GM21717 (cell line): Measurements from ENCODE around the gene CCDC183.
"Not testable (repeated sequence)": the region's sequence is repeated elsewhere in the genome, so short reads cannot be mapped to it uniquely, and the experiment has no call there.

Experiments
- ATAC-seq: cut with Tn5 transposase; IDR thresholded peaks from one replicate; pipeline ENCODE4 v1.9.1; 2021; ENCODE audit warnings: mild to moderate bottlenecking, moderate library complexity; ENCODE audit not compliant: unreplicated experiment

The CCDC183 gene

GRCh38 chr9:136823136-136824046 is 27.3 kb downstream of the CCDC183 start:
- no peak for ATAC-seq

DNA sequence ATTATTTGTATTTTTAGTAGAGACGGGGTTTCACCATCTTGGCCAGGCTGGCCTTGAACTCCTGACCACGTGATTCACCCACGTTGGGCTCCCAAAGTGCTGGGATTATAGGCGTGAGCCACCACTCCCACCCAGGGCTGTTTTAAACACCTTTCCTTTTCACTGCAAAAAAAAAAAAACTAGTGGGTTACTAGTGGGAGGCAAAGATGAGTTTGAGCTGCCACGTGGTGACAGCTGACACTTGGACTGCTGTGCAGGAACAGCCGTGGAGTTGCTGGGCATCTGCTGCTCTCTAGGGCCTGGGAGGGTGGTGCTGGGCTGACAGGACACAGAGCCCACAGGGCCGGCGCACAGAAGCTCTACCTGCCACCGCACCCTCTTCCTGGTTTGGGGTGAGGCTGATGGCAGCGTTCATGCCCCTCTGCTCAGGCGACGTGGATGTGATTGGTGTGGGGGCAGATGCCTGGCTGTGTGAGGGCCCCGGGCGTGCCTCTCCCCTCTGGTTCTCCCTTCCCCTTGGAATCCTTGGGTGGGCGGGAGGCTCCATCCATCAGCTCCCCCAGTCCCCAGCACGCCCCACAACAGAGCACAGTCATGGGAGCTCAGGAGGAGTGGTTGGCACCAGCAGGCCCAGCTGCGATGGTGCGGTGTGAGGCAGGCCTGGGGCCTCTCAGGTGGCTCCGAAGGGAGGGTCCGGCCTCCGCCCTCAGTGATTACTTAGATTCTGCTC is 28.5 kb downstream of the CCDC183 start:
- no peak for ATAC-seq

GRCh38 chr9:136825295-136826187 is 29.4 kb downstream of the CCDC183 start:
- no peak for ATAC-seq

GRCh38 chr9:136826188-136826541 is 30.0 kb downstream of the CCDC183 start:
- ATAC-seq: no peak

- ATAC-seq: no peak
Observed at GRCh38 chr9:136826703-136827582, 30.8 kb downstream of the CCDC183 start.

- no peak for ATAC-seq
Observed at GRCh38 chr9:136827794-136828473, 31.8 kb downstream of the CCDC183 start.

DNA sequence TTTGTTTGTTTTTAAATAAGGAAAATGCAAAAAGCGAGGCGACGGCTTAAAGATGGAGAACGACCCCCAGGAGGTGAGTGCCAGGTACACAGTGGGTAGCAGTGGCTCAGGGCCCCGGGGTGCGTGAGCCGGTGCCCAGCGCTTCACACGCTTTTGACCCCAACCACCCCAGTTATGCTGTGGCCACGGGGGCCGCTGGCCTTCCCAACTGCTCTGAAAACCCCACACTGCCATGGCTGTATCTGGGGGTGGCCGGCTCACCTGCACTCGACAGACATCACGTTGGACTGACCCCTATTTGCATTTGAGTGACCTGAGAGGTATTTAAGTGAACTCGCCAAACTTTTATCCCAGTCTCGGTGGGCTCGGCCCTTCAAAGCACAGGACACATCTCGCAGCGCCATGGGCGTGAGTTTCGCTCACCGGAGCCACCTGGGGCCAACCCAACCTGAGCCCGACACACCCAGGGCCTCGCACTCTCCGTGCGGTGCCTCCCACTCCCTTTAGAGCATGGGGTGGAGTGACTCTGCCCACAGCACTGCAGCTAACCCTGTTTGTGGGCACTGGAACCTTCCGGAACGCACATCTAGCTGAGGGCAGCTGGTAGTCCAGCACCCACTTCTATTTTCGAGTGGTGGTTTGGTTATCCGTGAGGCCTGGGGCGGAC is 32.5 kb downstream of the CCDC183 start:
- ATAC-seq: no peak

DNA sequence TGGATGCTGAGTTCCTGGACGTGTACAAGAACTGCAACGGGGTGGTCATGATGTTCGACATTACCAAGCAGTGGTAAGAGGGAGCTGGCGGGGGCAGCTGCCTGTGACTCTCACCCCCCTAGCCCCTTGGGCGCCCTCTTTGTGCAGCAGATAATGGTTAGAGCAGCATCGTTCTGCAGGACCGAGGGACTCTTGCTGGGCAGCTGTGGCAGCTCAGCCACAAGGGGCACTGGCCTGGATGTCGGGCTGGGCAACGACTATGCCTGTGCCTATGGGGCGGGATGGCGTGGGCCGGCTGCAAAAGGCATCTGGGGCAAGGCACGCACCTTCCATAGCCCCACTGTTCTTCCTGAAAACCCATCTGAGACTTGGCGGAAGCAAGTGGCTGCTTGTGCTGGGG is 33.3 kb downstream of the CCDC183 start:
- no peak for ATAC-seq

DNA sequence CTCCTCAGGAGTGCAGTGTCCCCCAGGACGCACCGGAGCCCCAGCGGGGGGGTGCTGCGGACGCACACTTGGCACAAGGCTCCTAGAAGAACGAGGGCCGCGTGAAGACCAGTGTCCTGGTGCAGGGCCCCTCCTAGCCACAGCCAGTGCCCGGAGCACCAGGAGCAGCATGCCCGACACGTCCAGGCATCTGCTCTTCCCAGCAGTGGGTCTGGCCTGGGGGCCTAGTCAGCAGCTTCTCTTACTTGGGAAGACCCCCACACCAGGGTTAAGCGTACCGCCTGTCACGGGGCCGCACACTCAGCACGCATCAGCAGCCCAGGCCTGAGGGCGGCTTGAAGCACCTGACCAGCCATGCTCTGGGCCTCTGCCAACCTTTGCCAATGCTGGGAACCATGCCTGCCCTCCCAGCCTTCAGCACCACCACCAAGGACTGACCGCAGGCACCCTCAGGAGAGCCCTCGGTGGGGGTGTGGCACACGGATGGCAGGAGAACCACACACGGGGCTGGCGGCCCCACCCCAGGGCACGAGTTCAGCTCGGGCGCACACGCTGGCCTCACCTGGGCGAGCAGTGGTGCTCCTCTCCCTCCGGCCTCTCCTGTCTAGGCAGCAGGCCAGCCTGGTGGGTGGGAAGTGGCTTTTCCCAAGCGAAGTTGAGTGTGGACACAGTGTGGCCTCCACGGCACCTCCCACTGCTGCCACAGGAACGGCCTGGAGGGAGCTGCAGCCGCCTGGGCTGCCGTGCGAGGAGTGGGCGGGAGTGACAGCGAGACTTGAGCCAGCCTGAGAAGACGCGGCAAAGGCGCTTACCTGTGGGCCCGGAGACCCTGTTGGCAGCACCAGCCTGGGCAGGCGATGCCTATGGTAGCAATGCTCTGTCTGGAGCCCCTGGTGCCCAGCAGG is 34.1 kb downstream of the CCDC183 start:
- ATAC-seq: no peak

DNA sequence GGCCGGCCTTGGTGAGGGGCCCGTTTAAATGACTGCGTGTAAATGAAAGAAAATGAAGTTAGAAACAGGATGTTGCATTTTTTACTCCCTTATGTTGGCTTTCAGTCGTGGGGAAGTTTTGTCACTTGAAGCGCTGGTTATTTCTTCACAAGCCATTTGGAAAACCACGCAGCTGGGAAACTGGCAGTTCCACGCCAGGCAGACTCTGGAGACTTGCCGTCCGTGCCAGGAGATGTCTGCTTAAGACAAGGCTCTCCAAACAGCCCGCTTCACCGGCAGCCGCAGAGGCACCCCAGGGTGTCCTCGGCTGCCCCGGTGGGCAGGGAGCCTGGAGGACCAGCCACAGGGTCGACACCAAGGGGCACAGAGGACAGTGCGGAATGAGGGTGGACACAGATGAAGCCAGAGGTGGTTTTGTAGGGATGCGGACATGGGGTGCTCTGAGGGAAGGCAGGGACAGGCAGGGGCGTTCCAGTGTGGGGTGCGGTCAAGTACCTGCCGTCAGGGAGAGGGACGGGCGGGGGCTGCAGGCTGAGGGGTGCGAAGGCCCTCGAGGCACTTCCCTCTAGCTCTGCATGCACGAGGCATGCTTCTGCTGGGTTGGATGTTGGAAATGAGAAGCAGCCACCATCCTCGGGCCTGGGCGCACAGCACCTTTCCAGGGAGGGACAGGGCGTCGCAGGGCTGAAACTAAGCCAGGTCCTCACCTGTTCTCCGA is 35.0 kb downstream of the CCDC183 start:
- no peak for ATAC-seq

DNA sequence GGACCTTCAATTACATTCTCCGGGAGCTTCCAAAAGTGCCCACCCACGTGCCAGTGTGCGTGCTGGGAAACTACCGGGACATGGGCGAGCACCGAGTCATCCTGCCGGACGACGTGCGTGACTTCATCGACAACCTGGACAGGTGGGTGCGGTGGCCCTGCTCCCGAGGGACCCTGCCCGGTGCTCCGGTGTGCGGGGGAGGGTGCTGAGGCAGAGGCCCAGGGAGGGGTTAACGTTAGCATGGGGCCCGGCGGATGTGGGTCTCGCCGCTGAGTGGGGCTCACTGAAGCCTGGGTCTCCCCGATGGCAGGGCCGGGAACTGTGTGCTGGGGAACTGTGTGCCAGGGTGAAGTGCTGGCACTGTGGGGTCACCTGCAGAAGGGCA is 35.6 kb downstream of the CCDC183 start:
- ATAC-seq: no peak

- ATAC-seq: no peak
Observed at GRCh38 chr9:136832581-136832980, 36.4 kb downstream of the CCDC183 start.

- not testable (repeated sequence) for ATAC-seq
Observed at GRCh38 chr9:136833381-136834048, 37.4 kb downstream of the CCDC183 start.

- no peak for ATAC-seq
Observed at GRCh38 chr9:136835162-136835931, 39.2 kb downstream of the CCDC183 start.

DNA sequence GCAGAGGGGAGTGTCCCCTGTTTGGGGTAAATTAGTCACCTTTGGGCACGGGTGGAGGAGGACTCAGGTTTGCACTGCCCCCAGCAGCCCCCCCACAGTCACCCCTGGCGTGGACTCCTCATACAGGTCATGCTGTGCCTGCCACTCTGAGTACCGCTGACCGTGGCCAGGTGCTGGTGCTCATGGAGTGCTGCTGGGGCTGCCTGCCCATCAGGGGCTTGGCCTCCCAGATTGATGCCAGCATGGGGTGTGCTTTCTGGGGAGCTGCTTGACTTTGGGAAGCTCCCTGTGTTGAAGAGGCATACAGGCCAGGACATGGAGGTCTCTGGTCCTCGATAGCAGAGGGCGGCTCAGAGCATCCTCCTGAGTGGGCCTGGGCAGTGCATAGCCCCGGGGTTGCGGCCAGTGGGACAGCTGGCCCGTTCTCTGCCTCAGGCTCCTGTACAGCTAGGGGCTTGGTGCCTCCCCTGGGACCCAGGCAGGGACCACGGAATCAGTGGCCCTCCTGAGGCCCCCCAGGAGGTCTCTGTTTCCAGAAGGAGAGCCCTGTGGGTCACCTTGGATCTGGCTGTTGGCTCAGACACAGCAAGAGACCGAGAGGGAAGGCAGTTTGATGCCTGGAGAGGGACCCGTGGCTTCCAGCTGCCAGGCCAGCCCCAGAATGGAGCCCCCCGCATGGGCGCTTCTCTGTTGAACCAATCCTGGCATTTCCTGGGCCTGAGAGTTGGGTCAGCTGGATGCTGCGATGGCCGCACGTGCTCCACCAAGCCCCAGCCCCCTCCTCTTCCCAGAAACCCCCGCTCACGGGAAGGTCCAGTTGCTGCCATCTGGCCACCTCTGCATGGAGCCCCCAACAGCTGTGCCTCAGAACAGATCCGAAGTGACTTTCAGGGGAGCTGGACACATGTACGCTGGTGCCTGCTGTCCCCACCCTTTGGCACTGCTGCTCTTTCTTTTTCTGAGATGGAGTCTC is 40.1 kb downstream of the CCDC183 start:
- no peak for ATAC-seq
